ENCODE data around the gene HEYL. TPM values are rescaled to one million over a fixed set of nuclear protein-coding genes. Genes with fewer than 3 reads are reported as not detected.

Gene HEYL
- total RNA-seq, 3 donors from 2014 or later, result 2.1 to 5.2 (median 2.3) TPM

GRCh38 chr1:39673215-39673614, 33.8 kb upstream of the HEYL start:
- Histone ChIP-seq H3K27me3 (no peaks in the 10 kb centered on the region), H3K9me3 (no peaks in the 10 kb centered on the region), H3K4me1 (peaks cover 4% of the 10 kb centered on the region in 2 donors), H3K4me3 (no peak overlapping the region), H3K36me3 (no peaks in the 10 kb centered on the region), H3K27ac (no peak overlapping the region)
- no peak for DNase-seq (ENCODE audit: low spot score in 2 of 2)
- intact Hi-C loops (cut with DNase I; ENCODE audit: low total_unique reads), result no loop called here
- TF ChIP-seq POLR2AphosphoS5 (IDR thresholded peaks at IDR 0.05) (no peak), POLR2A (IDR thresholded peaks at IDR 0.05) (no peak)
- TF ChIP-seq, protein P1, sequence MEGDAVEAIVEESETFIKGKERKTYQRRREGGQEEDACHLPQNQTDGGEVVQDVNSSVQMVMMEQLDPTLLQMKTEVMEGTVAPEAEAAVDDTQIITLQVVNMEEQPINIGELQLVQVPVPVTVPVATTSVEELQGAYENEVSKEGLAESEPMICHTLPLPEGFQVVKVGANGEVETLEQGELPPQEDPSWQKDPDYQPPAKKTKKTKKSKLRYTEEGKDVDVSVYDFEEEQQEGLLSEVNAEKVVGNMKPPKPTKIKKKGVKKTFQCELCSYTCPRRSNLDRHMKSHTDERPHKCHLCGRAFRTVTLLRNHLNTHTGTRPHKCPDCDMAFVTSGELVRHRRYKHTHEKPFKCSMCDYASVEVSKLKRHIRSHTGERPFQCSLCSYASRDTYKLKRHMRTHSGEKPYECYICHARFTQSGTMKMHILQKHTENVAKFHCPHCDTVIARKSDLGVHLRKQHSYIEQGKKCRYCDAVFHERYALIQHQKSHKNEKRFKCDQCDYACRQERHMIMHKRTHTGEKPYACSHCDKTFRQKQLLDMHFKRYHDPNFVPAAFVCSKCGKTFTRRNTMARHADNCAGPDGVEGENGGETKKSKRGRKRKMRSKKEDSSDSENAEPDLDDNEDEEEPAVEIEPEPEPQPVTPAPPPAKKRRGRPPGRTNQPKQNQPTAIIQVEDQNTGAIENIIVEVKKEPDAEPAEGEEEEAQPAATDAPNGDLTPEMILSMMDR (IDR thresholded peaks at IDR 0.05), result no peak

GRCh38 chr1:39672551-39672947, 33.1 kb upstream of the HEYL start:
- H3K4me3 ChIP-seq, result peak overlapping the region; percentile 38 to 64 (median 52)
- H3K9me3 ChIP-seq, result no peaks in the 10 kb centered on the region
- intact Hi-C loops (cut with DNase I; ENCODE audit: low total_unique reads), result no loop called here
- no peaks in the 10 kb centered on the region for H3K36me3 ChIP-seq
- no peak overlapping the region for H3K27ac ChIP-seq
- no peaks in the 10 kb centered on the region for H3K27me3 ChIP-seq
- peaks cover 4% of the 10 kb centered on the region in 2 donors for H3K4me1 ChIP-seq
- TF ChIP-seq POLR2AphosphoS5 (IDR thresholded peaks at IDR 0.05) (no peak), POLR2A (IDR thresholded peaks at IDR 0.05) (no peak)
- TF ChIP-seq, protein P1 (IDR thresholded peaks at IDR 0.05), result no peak
- DNase-seq (ENCODE audit: low spot score in 2 of 2), result no peak

DNA sequence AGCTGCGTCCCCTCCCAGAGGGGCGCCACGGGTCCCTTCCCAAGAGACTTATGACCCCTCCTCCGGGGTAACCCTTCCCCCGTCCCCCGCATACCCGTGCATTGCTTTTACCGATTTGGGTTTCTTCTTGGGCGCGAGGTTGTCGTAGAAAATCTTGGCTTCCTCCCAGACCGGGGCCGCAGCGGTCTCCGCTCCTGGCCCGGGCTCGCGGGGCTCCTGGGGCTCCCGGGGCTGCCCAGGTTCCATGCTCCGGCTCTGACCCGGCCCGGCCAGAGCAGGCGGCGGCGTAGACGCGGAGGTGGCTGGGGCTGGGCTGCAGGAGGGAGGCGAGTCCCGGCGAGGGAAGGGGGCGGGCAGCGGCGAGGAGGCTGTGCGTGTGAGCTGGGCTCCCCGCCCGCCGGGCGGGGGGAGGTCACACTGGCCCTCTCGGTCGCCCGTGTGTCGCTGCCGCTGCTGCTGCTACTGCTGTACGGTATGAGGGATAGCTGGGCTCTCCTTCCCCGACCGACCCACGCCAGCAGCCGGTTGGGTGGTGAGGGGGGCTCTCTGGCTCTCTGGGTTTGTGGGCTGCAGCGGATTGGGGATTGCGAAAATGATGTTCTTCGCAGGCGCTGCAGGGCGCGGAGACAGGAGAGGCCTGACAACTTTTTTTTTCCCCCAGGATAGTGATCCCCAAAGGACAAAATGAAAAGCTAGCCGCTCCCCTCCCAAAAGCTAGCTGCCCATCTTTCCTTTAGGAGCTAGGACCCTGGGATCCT, 32.5 kb upstream of the HEYL start, which contains the start of gene NT5C1A:
Gene NT5C1A, minus strand, starts transcription at position 315 of the 758 bp plus-strand sequence. Its CDS starts 69 bp downstream, at position 246.
- H3K9me3 ChIP-seq, result no peaks in the 10 kb centered on the region
- H3K27ac ChIP-seq, result no peak within 1 kb of the TSS
- intact Hi-C loops (cut with DNase I; ENCODE audit: low total_unique reads), result no loop called here
- no peaks in the 10 kb centered on the region for H3K36me3 ChIP-seq
- no peaks in the 10 kb centered on the region for H3K27me3 ChIP-seq
- DNase-seq (ENCODE audit: low spot score in 2 of 2), result no peak
- H3K4me3 ChIP-seq, result peak within 1 kb of the TSS; percentile 38 to 64 (median 52)
- peaks cover 4% of the 10 kb centered on the region in 2 donors for H3K4me1 ChIP-seq
- TF ChIP-seq, protein P1 (IDR thresholded peaks at IDR 0.05), result no peak
- no peak for TF ChIP-seq POLR2A (IDR thresholded peaks at IDR 0.05)
- no peak for TF ChIP-seq POLR2AphosphoS5 (IDR thresholded peaks at IDR 0.05)

DNA sequence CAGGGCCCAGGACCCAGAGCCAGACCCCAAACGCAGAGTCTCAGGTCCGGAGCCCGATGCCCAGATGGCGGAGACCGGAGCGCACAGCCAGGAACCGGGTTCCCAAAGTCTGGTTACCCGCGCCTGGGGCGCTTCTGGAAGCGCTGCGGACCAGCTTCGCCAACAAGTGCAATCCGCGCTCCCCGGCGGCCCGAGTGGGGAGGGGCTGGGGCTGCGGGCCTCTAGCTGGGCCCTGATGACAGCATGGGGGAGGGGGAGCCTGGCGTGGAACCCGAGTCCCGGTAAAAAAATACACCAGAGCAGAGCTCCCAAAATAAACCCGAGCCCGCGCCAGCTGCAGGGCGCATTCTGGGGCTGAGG, 32.0 kb upstream of the HEYL start:
- no peaks in the 10 kb centered on the region for H3K27me3 ChIP-seq
- TF ChIP-seq, protein P1 (IDR thresholded peaks at IDR 0.05), result no peak
- TF ChIP-seq POLR2AphosphoS5 (IDR thresholded peaks at IDR 0.05) (no peak), POLR2A (IDR thresholded peaks at IDR 0.05) (no peak)
- H3K4me1 ChIP-seq, result peaks cover 4% of the 10 kb centered on the region in 2 donors
- H3K36me3 ChIP-seq, result no peaks in the 10 kb centered on the region
- peak overlapping the region; percentile 38 to 64 (median 52) for H3K4me3 ChIP-seq
- DNase-seq (ENCODE audit: low spot score in 2 of 2), result no peak
- intact Hi-C loops (cut with DNase I; ENCODE audit: low total_unique reads), result no loop called here
- no peak overlapping the region for H3K27ac ChIP-seq
- no peaks in the 10 kb centered on the region for H3K9me3 ChIP-seq

GRCh38 chr1:39670689-39671088, 31.2 kb upstream of the HEYL start:
- H3K27me3 ChIP-seq, result no peaks in the 10 kb centered on the region
- no peak for DNase-seq (ENCODE audit: low spot score in 2 of 2)

More at GRCh38 chr1:39670689-39671088, 31.2 kb upstream of the HEYL start:
- TF ChIP-seq, protein P1 (IDR thresholded peaks at IDR 0.05), result no peak
- TF ChIP-seq POLR2A (IDR thresholded peaks at IDR 0.05) (no peak), POLR2AphosphoS5 (IDR thresholded peaks at IDR 0.05) (no peak)
- no peaks in the 10 kb centered on the region for H3K36me3 ChIP-seq
- no peak overlapping the region for H3K4me3 ChIP-seq
- H3K9me3 ChIP-seq, result no peaks in the 10 kb centered on the region
- H3K4me1 ChIP-seq, result peaks cover 4% of the 10 kb centered on the region in 2 donors
- no peak overlapping the region for H3K27ac ChIP-seq
- intact Hi-C loops (cut with DNase I; ENCODE audit: low total_unique reads), result no loop called here
